Bronchial epithelial cell (primary cell): ENCODE results near the gene FARSB. TPM values are rescaled to one million over a fixed set of nuclear protein-coding genes. Genes with fewer than 3 reads are reported as not detected.
A peak's percentile ranks its signal among the peaks of the same experiment; 100 is the strongest.

Source experiments
- DNase-seq: peaks from one replicate; pipeline ENCODE4 v3.0.0-alpha.2; 2010; ENCODE audit warnings: low read depth
- FAIRE-seq: peaks from 2 replicates; lab custom pipeline; 2011; peaks lifted over from hg19 to GRCh38; lab: Jason Lieb, UNC
- H3K27me3 ChIP-seq: 2 replicates; pipeline ENCODE4 v1.5.1; 2011; ENCODE audit warnings: low read length; ENCODE audit not compliant: control insufficient read depth, insufficient read depth
- H3K36me3 ChIP-seq: 2 replicates; pipeline ENCODE4 v1.5.1; 2011; ENCODE audit warnings: low read length; ENCODE audit not compliant: control insufficient read depth, insufficient read depth
- H3K4me3 ChIP-seq: 2 replicates; pipeline ENCODE4 v1.5.1; 2011; ENCODE audit warnings: mild to moderate bottlenecking, low read depth, low read length, control low read depth
- total RNA-seq: library from RNA; depleted of rRNA; stranded (reverse); fragments of >200 nt; gene quantifications from 2 replicates; pipeline ENCODE4 v1.2.1, GENCODE V29; 2014
- TF ChIP-seq, protein P1 (sequence below): IDR thresholded peaks from 2 replicates; pipeline ENCODE4 v1.5.1; 2011; ENCODE audit warnings: mild to moderate bottlenecking, moderate library complexity, low read length, control low read depth, inconsistent platforms; ENCODE audit not compliant: insufficient read depth, severe bottlenecking

FARSB gene
- total RNA-seq, 1 donor from 2014 or later = 12.9 TPM

- no peaks in the 10 kb centered on the region for H3K27me3 ChIP-seq
- FAIRE-seq (no peak), DNase-seq (no peak)
- TF ChIP-seq, protein P1, sequence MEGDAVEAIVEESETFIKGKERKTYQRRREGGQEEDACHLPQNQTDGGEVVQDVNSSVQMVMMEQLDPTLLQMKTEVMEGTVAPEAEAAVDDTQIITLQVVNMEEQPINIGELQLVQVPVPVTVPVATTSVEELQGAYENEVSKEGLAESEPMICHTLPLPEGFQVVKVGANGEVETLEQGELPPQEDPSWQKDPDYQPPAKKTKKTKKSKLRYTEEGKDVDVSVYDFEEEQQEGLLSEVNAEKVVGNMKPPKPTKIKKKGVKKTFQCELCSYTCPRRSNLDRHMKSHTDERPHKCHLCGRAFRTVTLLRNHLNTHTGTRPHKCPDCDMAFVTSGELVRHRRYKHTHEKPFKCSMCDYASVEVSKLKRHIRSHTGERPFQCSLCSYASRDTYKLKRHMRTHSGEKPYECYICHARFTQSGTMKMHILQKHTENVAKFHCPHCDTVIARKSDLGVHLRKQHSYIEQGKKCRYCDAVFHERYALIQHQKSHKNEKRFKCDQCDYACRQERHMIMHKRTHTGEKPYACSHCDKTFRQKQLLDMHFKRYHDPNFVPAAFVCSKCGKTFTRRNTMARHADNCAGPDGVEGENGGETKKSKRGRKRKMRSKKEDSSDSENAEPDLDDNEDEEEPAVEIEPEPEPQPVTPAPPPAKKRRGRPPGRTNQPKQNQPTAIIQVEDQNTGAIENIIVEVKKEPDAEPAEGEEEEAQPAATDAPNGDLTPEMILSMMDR = no peak
- H3K36me3 ChIP-seq = peaks cover 7% of the 10 kb centered on the region
- H3K4me3 ChIP-seq = no peak overlapping the region
These were observed 80.3 kb downstream of the FARSB start for GRCh38 chr2:222575618-222576017.

DNA sequence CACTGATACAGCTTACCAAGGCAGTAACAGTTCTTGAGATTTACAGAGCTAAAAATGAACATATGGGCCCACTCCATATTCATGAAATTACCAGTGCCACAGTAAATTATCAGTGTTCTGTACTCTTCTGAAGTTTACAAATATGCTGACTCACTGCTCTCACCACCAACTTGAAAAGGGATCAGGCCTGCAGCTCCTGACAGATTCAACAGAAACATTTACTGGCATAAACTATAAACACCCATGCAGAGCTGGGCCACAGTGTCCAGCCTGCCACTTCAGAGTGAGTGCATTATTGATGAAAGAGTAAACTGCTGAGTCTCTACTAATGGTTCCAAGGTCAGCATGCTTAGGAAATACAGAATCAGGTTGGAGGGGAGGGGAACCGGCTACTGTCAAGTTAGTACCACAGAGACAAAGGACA is 83.1 kb downstream of the FARSB start:
- no peaks in the 10 kb centered on the region for H3K27me3 ChIP-seq
- TF ChIP-seq, protein P1 = no peak
- H3K4me3 ChIP-seq = no peak overlapping the region
- DNase-seq (peak; percentile 38), FAIRE-seq (no peak)
- peaks cover 7% of the 10 kb centered on the region for H3K36me3 ChIP-seq

GRCh38 chr2:222572264-222572721 is 83.6 kb downstream of the FARSB start:
- H3K4me3 ChIP-seq = no peak overlapping the region
- TF ChIP-seq, protein P1 = no peak
- DNase-seq (peak; percentile 69), FAIRE-seq (no peak)
- H3K27me3 ChIP-seq = no peaks in the 10 kb centered on the region
- H3K36me3 ChIP-seq = peaks cover 7% of the 10 kb centered on the region

GRCh38 chr2:222569826-222570225 is 86.1 kb downstream of the FARSB start:
- FAIRE-seq (no peak), DNase-seq (peak; percentile 29)
- peaks cover 7% of the 10 kb centered on the region for H3K36me3 ChIP-seq
- TF ChIP-seq, protein P1 = no peak
- no peaks in the 10 kb centered on the region for H3K27me3 ChIP-seq
- no peak overlapping the region for H3K4me3 ChIP-seq

DNA sequence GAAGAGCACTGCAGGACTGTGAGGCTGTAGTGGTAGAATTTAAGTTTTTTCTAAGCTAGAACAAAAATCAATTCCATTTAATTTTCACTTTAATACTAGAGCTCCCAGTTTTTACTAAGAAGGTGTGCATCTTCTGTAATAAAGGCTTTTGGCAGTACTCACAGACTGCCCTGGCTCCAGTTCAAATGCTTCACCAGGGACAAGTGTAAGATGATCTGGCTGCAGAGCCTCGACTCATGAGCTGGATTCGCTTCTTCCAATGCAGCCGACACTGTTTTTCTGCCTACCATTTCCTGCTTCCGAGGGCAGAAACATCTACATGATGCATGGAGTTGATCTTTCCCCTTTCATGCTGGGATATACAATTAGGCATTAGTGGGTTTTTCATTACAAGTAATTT is 87.0 kb downstream of the FARSB start:
- no peak overlapping the region for H3K4me3 ChIP-seq
- FAIRE-seq (no peak), DNase-seq (peak; percentile 26)
- peaks cover 5% of the 10 kb centered on the region for H3K36me3 ChIP-seq
- TF ChIP-seq, protein P1 = no peak
- no peaks in the 10 kb centered on the region for H3K27me3 ChIP-seq

- FAIRE-seq = no peak
- Histone ChIP-seq H3K27me3 (no peaks in the 10 kb centered on the region), H3K36me3 (no peaks in the 10 kb centered on the region), H3K4me3 (no peak overlapping the region)
- TF ChIP-seq, protein P1 = no peak
- no peak for DNase-seq
These were observed 89.7 kb downstream of the FARSB start for GRCh38 chr2:222566229-222566628.
